HL-60 (cell line): ENCODE results near the gene ZNF579.

Experiments
- CTCF ChIP-seq: IDR thresholded peaks from one replicate; pipeline ENCODE4 v1.5.1; 2011; ENCODE audit warnings: low read length, control low read depth, inconsistent platforms; ENCODE audit not compliant: insufficient read depth
- GABPA ChIP-seq: IDR thresholded peaks from 2 replicates; pipeline ENCODE4 v1.6.1; 2012; ENCODE audit warnings: low read depth
- POLR2AphosphoS5 ChIP-seq: IDR thresholded peaks from 2 replicates; pipeline ENCODE4 v1.6.1; 2012; ENCODE audit warnings: low read depth
- REST ChIP-seq: IDR thresholded peaks from 2 replicates; pipeline ENCODE4 v1.6.1; 2012; ENCODE audit warnings: low read depth; ENCODE audit not compliant: insufficient replicate concordance
- SPI1 ChIP-seq: IDR thresholded peaks from 2 replicates; pipeline ENCODE4 v1.6.1; 2012; ENCODE audit warnings: low read depth, mild to moderate bottlenecking, borderline replicate concordance

- TF ChIP-seq CTCF (no peak), POLR2AphosphoS5 (no peak), REST (no peak), SPI1 (no peak), GABPA (no peak)
Measured at GRCh38 chr19:55536366-55536765, 44.3 kb downstream of the ZNF579 start.
